SW480 (cell line): ENCODE measurements around the gene MANBA.
"Not testable (repeated sequence)": the region's sequence is repeated elsewhere in the genome, so short reads cannot be mapped to it uniquely, and the experiment has no call there.

Experiments used
- DNase-seq: peaks from one replicate; pipeline ENCODE4 v3.0.0-alpha.2; 2016; ENCODE audit warnings: low spot score

Gene MANBA

GRCh38 chr4:102619776-102620631 lies 140.8 kb downstream of the MANBA start:
- DNase-seq, result peak; percentile 1

DNA sequence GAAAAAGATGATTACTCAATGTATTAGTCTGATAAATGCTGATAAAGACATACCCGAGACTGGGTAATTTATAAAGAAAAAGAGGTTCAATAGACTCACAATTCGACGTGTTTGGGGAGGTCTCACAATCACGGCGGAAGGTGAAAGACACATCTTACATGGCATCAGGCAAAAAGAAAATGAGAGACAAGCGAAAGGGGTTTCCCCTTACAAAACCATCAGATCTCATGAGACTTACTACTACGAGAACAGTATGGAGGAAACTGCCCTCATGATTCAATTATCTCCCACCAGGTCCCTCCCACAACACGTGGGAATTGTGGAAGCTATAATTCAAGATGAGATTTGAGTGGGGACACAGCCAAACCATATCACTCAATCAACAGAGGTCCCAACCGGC lies 141.7 kb downstream of the MANBA start:
- not testable (repeated sequence) for DNase-seq

- no peak for DNase-seq
Observed at GRCh38 chr4:102616636-102617035, 144.1 kb downstream of the MANBA start.

DNA sequence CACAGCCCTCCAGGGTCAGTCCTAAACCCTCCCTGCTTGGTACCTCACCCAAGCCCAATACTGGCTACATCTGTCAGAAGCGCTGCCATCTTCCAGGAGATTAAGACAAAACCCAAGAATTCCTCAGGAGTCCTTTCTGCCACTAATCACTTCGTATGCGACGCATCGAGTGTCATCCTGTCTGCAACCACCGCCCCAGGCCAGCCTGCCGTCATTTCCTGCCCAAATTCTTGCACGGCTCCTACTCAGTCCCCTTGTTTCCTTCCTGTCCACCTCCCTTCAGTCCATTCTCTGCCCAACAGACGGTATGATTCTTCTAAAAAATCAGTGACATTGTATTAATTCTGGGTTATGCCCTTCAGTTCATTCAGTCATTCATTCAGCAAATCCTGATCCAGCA lies 146.0 kb downstream of the MANBA start:
- DNase-seq, result no peak

GRCh38 chr4:102612824-102613366 lies 147.9 kb downstream of the MANBA start:
- no peak for DNase-seq

- DNase-seq, result no peak
Observed at GRCh38 chr4:102612210-102612609, 148.6 kb downstream of the MANBA start.

- no peak for DNase-seq
Observed at GRCh38 chr4:102610476-102610875, 150.3 kb downstream of the MANBA start.

- no peak for DNase-seq
Observed at GRCh38 chr4:102610007-102610406, 150.8 kb downstream of the MANBA start.

DNA sequence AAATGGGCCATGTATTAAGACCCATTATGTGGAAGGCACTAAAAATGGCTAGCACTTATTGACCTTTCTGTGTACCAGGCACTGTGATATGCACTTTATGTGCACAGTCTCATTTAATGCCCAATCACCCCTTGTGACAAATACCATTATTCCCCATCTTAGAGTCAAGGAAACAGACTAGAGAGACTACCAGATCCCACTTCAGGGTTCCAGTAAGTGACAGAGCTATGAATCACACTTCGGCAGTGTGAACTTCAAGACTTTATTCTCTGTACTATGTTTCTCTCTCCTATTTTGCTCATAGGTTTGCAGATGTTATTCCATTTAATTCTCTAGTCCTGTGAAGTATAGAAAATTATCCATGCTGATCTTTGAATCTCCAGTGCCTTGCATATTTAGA lies 152.6 kb downstream of the MANBA start:
- no peak for DNase-seq

DNA sequence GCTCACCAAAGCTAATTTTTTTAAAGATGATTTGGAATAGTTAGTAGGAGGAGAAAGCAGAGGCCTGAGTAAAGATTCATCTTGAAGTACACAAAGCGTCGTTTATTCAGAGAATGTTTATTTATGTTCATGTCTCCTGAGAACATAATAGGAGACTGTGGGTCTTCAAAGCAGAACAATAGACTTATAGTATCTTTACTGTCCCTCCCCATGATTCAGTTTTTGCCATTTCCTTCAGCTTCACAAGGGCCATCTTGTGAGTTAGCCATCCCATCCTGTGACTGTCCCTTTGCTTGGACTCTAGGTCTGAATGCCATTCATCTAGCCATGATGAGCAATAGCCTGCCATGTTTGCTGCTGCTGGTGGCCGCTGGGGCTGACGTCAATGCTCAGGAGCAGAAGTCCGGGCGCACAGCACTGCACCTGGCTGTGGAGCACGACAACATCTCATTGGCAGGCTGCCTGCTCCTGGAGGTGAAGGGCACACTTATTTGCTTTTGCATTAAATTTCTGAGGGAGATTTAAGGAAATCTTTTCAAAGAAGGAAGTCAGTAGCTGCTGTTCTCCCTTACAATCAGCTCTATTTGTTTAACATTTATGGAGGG lies 153.8 kb downstream of the MANBA start:
- DNase-seq, result no peak

- DNase-seq, result no peak
Observed at GRCh38 chr4:102606261-102606660, 154.5 kb downstream of the MANBA start.

DNA sequence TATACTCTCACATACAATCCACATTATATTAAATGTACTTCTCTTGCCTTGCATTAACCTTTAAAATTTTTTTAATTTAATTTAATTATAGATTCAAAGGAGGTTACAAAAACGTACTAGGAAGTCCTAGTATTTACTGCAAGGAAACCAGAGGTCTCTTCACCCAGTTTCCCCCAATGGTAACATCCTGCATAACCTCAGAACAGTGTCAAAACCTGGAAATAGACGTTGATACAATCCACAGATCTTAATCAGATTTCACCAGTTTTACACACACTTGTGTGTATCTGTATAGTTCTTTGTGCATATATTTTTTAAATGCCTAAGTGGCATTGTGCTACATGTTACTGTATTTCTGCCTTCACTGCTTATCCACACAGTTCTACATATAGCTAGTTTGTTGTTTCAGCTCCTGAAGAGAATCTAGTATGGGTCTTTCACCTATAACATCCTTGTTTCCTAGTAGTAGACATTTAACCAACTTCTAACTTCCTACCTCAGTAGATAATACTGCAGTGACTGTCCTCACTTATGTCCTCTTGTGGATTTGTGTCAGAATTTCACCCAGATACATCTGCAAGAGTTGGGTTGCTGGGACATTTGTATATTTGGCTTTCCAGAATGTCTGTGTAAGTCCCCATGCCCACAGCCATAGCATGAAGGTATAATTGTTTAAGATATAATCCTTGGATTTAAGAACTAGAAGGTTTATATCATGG lies 156.4 kb downstream of the MANBA start:
- DNase-seq, result no peak

- DNase-seq, result no peak
Observed at GRCh38 chr4:102601586-102602227, 159.1 kb downstream of the MANBA start.

GRCh38 chr4:102600689-102601088 lies 160.1 kb downstream of the MANBA start:
- no peak for DNase-seq

- no peak for DNase-seq
Observed at GRCh38 chr4:102599886-102600285, 160.9 kb downstream of the MANBA start.

DNA sequence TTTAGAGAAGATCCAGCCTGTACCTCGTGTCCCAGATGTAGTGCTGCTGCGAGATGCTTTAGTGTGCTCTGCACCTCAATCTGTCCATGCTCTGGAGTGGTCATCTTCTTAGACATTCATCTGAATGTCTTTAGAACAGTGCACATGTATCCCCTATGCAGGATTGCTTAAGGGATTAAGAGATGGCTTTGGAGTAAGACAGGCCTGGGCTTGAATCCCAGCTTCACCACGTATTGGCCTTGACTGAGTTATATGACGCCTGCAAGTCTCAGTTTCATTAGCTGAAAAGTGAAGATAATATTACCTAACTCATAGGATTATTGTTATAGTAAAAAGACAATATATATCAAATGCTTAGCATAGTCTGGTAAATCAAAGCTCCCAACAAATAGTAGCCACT lies 161.3 kb downstream of the MANBA start:
- no peak for DNase-seq

- no peak for DNase-seq
Observed at GRCh38 chr4:102598762-102599374, 161.9 kb downstream of the MANBA start.

DNA sequence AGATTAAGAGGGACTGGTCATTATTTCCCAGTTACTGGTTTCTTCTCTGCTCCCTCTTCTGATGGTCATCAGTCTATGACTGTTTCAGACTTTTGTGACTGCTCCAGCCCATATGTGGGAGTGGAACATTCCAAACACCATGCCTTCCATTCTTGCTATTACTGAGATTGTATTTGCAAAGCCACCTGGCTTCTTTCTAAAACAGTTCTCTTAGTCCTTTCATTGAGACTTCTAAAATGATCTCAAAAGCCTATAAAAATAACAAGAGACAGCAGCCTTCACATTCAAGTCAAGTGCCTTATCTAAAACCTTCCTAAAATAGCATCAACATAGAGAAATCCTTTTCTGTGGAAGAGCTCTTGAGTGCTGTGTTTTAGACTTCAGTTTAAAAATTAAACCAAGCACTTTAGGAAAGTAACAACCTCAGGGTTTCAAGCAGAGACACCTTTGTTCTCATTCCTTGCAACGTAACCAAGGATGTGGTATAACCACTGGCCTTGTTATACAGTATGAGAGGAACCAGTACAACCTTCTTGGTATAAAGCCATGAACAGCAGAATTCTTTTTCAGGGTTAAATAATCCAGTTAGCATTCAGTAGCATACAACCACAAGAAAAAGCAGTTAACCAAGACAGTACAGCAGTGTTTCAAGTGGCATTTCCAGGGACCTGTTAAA lies 162.5 kb downstream of the MANBA start:
- DNase-seq, result no peak

DNA sequence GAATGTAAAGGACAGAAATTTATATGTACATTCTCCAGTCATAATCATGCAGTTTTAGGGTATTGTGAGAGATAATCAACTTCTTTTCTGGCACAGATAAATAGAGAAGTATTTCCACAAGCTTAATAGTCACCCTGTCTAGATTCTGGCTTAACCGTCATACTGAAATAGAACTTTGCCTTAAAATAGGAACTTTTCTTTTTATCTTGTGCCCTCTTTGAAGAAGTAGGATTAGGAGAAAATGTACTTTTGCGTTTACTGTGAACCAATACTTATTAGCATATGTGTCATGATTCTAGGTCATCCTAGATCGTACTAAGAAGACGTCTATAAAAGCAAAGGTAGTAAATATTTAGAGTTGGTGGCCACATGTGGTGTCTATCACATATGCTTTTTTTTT lies 164.2 kb downstream of the MANBA start:
- no peak for DNase-seq

- DNase-seq, result no peak
Observed at GRCh38 chr4:102594000-102594399, 166.8 kb downstream of the MANBA start.

- DNase-seq, result no peak
Observed at GRCh38 chr4:102593147-102593546, 167.6 kb downstream of the MANBA start.
